ENCODE data around the gene WDR64. TPM values are rescaled to one million over a fixed set of nuclear protein-coding genes. Genes with fewer than 3 reads are reported as not detected.
A peak's percentile ranks its signal among the peaks of the same experiment; 100 is the strongest.
"Not testable (repeated sequence)": the region's sequence is repeated elsewhere in the genome, so short reads cannot be mapped to it uniquely, and the experiment has no call there.

The WDR64 gene
- total RNA-seq, 1 donor from 2014 or later, result not detected

- DNase-seq (ENCODE audit: low spot score), result no peak
Measured at GRCh38 chr1:241701483-241702295, 49.6 kb downstream of the WDR64 start.

GRCh38 chr1:241702442-241703373 lies 50.6 kb downstream of the WDR64 start:
- DNase-seq (ENCODE audit: low spot score), result no peak

- not testable (repeated sequence) for DNase-seq (ENCODE audit: low spot score)
Measured at GRCh38 chr1:241703739-241704138, 51.7 kb downstream of the WDR64 start.

GRCh38 chr1:241706257-241706656 lies 54.2 kb downstream of the WDR64 start:
- DNase-seq (ENCODE audit: low spot score), result no peak

- peak; percentile 57 for DNase-seq (ENCODE audit: low spot score)
Measured at GRCh38 chr1:241706967-241707366, 54.9 kb downstream of the WDR64 start.

- DNase-seq (ENCODE audit: low spot score), result no peak
Measured at GRCh38 chr1:241707442-241707841, 55.4 kb downstream of the WDR64 start.

GRCh38 chr1:241711326-241711725 lies 59.2 kb downstream of the WDR64 start:
- DNase-seq (ENCODE audit: low spot score), result no peak

- DNase-seq (ENCODE audit: low spot score), result no peak
Measured at GRCh38 chr1:241713316-241713715, 61.2 kb downstream of the WDR64 start.

GRCh38 chr1:241714321-241715218 lies 62.5 kb downstream of the WDR64 start:
- DNase-seq (ENCODE audit: low spot score), result no peak

- no peak for DNase-seq (ENCODE audit: low spot score)
Measured at GRCh38 chr1:241715435-241715834, 63.4 kb downstream of the WDR64 start.

GRCh38 chr1:241715956-241716355 lies 63.9 kb downstream of the WDR64 start:
- no peak for DNase-seq (ENCODE audit: low spot score)

GRCh38 chr1:241716915-241717656 lies 65.0 kb downstream of the WDR64 start:
- DNase-seq (ENCODE audit: low spot score), result no peak

GRCh38 chr1:241717975-241718374 lies 65.9 kb downstream of the WDR64 start:
- DNase-seq (ENCODE audit: low spot score), result no peak

- no peak for DNase-seq (ENCODE audit: low spot score)
Measured at GRCh38 chr1:241721011-241721410, 68.9 kb downstream of the WDR64 start.

- DNase-seq (ENCODE audit: low spot score), result no peak
Measured at GRCh38 chr1:241722947-241723346, 70.9 kb downstream of the WDR64 start.

- no peak for DNase-seq (ENCODE audit: low spot score)
Measured at GRCh38 chr1:241724741-241725356, 72.8 kb downstream of the WDR64 start.

GRCh38 chr1:241730031-241730430 lies 78.0 kb downstream of the WDR64 start:
- no peak for DNase-seq (ENCODE audit: low spot score)

GRCh38 chr1:241733899-241734298 lies 81.8 kb downstream of the WDR64 start:
- DNase-seq (ENCODE audit: low spot score), result no peak

GRCh38 chr1:241734533-241734932 lies 82.5 kb downstream of the WDR64 start:
- no peak for DNase-seq (ENCODE audit: low spot score)

- DNase-seq (ENCODE audit: low spot score), result not testable (repeated sequence)
Measured at GRCh38 chr1:241735493-241735926, 83.4 kb downstream of the WDR64 start.
